ENCODE measurements around the gene TSPY4.
"Not testable (repeated sequence)": the region's sequence is repeated elsewhere in the genome, so short reads cannot be mapped to it uniquely, and the experiment has no call there.

The TSPY4 gene, protein sequence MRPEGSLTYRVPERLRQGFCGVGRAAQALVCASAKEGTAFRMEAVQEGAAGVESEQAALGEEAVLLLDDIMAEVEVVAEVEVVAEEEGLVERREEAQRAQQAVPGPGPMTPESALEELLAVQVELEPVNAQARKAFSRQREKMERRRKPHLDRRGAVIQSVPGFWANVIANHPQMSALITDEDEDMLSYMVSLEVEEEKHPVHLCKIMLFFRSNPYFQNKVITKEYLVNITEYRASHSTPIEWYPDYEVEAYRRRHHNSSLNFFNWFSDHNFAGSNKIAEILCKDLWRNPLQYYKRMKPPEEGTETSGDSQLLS

DNA sequence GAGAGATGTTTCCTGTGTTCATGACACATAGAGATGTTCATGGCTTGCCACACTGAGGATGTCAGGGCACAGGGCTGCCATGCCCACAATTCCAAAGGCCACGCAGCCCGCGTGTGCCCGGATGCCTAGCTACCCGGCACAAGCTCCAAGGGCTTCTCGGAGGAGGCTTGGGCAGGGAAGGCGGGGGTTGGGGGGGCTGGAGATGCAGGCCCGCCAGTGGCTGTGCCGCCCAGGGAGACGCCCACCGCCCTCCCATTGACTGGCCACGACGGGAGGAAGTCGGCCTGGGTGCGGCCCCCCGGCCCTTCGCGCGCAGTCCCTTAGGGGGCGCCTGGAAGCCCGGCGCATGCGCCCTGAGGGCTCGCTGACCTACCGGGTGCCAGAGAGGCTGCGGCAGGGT, at the start of gene TSPY4:
Gene TSPY4, plus strand, starts transcription at position 301 of the 400 bp plus-strand sequence. Its CDS starts 46 bp downstream, at position 347.
- not testable (repeated sequence) for DNase-seq

GRCh38 chrY:9320996-9321395, 16.3 kb upstream of the TSPY4 start:
- DNase-seq: no peak

DNA sequence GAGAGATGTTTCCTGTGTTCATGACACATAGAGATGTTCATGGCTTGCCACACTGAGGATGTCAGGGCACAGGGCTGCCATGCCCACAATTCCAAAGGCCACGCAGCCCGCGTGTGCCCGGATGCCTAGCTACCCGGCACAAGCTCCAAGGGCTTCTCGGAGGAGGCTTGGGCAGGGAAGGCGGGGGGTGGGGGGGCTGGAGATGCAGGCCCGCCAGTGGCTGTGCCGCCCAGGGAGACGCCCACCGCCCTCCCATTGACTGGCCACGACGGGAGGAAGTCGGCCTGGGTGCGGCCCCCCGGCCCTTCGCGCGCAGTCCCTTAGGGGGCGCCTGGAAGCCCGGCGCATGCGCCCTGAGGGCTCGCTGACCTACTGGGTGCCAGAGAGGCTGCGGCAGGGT, 20.2 kb downstream of the TSPY4 start, which contains the start of gene TSPY8:
Gene TSPY8, plus strand, starts transcription at position 301 of the 400 bp plus-strand sequence. Its CDS starts 46 bp downstream, at position 347.
- not testable (repeated sequence) for DNase-seq

Measured in nucleus accumbens (tissue), 56 donors.